PC-9 (cell line): Measurements from ENCODE around the gene EPB41L3.

Experiments used
- EZH2 ChIP-seq: fragments of 200-600 bp; sonication (generic); IDR thresholded peaks from 2 replicates; pipeline ENCODE4 v1.8.0; 2017; ENCODE audit warnings: antibody characterized with exemption, low read depth
- TF ChIP-seq, protein P1 (sequence below): fragments of 200-600 bp; sonication (generic); conservative IDR thresholded peaks from 2 replicates; pipeline ENCODE4 v1.6.1; 2017; ENCODE audit warnings: mixed run types, antibody characterized with exemption, mild to moderate bottlenecking, moderate library complexity

DNA sequence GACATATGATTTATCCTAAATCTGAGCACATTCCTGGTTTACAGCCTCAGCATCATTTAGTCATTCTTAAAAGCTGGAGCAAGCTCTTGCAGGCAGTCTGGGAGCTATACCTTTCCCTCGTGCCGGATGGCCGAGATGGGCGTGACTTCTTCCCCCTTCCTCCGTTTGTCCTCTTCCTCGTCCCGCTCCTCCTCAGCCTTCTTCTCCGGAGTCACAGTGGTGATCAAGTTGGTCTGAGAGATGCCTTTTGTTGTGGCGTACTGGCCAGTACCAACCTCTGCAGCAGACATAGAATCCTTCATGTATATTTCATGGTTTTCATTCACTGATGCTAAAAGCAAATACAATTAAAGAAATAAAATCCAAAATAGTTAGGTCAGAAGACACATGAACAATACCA lies 124.2 kb downstream of the EPB41L3 start:
- TF ChIP-seq, protein P1, sequence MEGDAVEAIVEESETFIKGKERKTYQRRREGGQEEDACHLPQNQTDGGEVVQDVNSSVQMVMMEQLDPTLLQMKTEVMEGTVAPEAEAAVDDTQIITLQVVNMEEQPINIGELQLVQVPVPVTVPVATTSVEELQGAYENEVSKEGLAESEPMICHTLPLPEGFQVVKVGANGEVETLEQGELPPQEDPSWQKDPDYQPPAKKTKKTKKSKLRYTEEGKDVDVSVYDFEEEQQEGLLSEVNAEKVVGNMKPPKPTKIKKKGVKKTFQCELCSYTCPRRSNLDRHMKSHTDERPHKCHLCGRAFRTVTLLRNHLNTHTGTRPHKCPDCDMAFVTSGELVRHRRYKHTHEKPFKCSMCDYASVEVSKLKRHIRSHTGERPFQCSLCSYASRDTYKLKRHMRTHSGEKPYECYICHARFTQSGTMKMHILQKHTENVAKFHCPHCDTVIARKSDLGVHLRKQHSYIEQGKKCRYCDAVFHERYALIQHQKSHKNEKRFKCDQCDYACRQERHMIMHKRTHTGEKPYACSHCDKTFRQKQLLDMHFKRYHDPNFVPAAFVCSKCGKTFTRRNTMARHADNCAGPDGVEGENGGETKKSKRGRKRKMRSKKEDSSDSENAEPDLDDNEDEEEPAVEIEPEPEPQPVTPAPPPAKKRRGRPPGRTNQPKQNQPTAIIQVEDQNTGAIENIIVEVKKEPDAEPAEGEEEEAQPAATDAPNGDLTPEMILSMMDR = no peak
- no peak for TF ChIP-seq EZH2
